Endothelial cell of umbilical vein (primary cell): ENCODE results near the gene SPINK9. TPM values are rescaled to one million over a fixed set of nuclear protein-coding genes. Genes with fewer than 3 reads are reported as not detected.

ENCODE experiments used
- polyA plus RNA-seq, 4 experiments: library from polyadenylated mRNA; depleted of rRNA in 3 of 4; stranded (reverse) in 3 of 4; unstranded in 1 of 4; fragments of >200 nt; gene quantifications; 2 replicates each; pipeline versions ENCODE4 v1.2.1 to v1.2.3, GENCODE V29; 2011 to 2012; ENCODE audit warnings: missing spikeins in 1 of 4
- small RNA-seq: library from RNA; depleted of rRNA; stranded (forward); fragments of <200 nt; gene quantifications from one replicate; pipeline ENCODE3, GENCODE V24; 2012; ENCODE audit warnings: low replicate concordance, low read depth; ENCODE audit not compliant: insufficient read depth, insufficient read length
- total RNA-seq: library from RNA; stranded (reverse); gene quantifications from 2 replicates; pipeline ENCODE4 v1.2.3, GENCODE V29; 2021

SPINK9 gene
- total and polyA plus RNA-seq, 2 donors (not counting 3 experiments of a cell fraction or from before 2014, with no cell fraction given) = not detected

Small RNA genes lying within 50 kb of the gene (small RNA-seq; reads per million reads assigned to genes)
- not detected for gene RF00017

Other genes with a start within 250 kb of the SPINK9 start
- not detected in 2 replicates for gene SPINK14, start 167.0 kb upstream of the SPINK9 start, total RNA-seq
- not detected in 2 replicates for gene SPINK14, start 167.0 kb upstream of the SPINK9 start, polyA plus RNA-seq
- not detected in 2 replicates for gene SPINK6, start 132.5 kb upstream of the SPINK9 start, total RNA-seq
- gene SPINK6, start 132.5 kb upstream of the SPINK9 start, polyA plus RNA-seq = not detected in 2 replicates
- gene MARCOL, start 97.0 kb upstream of the SPINK9 start, total RNA-seq = not detected in 2 replicates
- not detected in 2 replicates for gene MARCOL, start 97.0 kb upstream of the SPINK9 start, polyA plus RNA-seq
- gene SPINK13, start 66.8 kb upstream of the SPINK9 start, total RNA-seq = not detected in 2 replicates
- gene SPINK13, start 66.8 kb upstream of the SPINK9 start, polyA plus RNA-seq = not detected in 2 replicates
- not detected in 2 replicates for gene SPINK7, start 23.1 kb upstream of the SPINK9 start, total RNA-seq
- gene SPINK7, start 23.1 kb upstream of the SPINK9 start, polyA plus RNA-seq = not detected in 2 replicates
- gene FBXO38, start 48.4 kb downstream of the SPINK9 start, total RNA-seq = 52.9 and 65.6 TPM in 2 replicates
- 15.0 and 18.6 TPM in 2 replicates for gene FBXO38, start 48.4 kb downstream of the SPINK9 start, polyA plus RNA-seq